HepG2 (cell line): Measurements from ENCODE around the gene SNUPN. TPM values are rescaled to one million over a fixed set of nuclear protein-coding genes. Genes with fewer than 3 reads are reported as not detected.

Experiments used
- CBX1 ChIP-seq: IDR thresholded peaks from one replicate; pipeline ENCODE4 v1.6.1; 2016; ENCODE audit warnings: antibody characterized with exemption, low read depth
- HNRNPL ChIP-seq: fragments of 200-400 bp; formaldehyde crosslinking; IDR thresholded peaks from 2 replicates; pipeline ENCODE4 v1.6.1; 2017; ENCODE audit warnings: mild to moderate bottlenecking, low read depth, low read length
- KDM2A ChIP-seq: sonication (generic); formaldehyde crosslinking; IDR thresholded peaks from 2 replicates; pipeline ENCODE4 v1.4.0; 2020; ENCODE audit warnings: low read depth, missing genetic modification reagents, borderline replicate concordance
- MAX ChIP-seq: IDR thresholded peaks from 2 replicates; pipeline ENCODE4 v1.6.1; 2012; ENCODE audit warnings: inconsistent platforms
- MED1 ChIP-seq: sonication (generic); formaldehyde crosslinking; IDR thresholded peaks from 2 replicates; pipeline ENCODE4 v1.4.0; 2020; ENCODE audit warnings: missing genetic modification reagents
- MXI1 ChIP-seq: IDR thresholded peaks from 3 replicates; pipeline ENCODE4 v1.6.1; 2012; ENCODE audit warnings: low read depth, low read length, inconsistent platforms, borderline replicate concordance
- NCOA2 ChIP-seq: sonication (generic); formaldehyde crosslinking; IDR thresholded peaks from 2 replicates; pipeline ENCODE4 v1.8.0; 2022; ENCODE audit warnings: inconsistent platforms
- NFKBIZ ChIP-seq: IDR thresholded peaks from 2 replicates; pipeline ENCODE4 v1.6.1; 2018; ENCODE audit warnings: missing genetic modification reagents, missing compliant biosample characterization
- NRL ChIP-seq: sonication (generic); formaldehyde crosslinking; IDR thresholded peaks from 2 replicates; pipeline ENCODE4 v1.5.0; 2020; ENCODE audit warnings: missing genetic modification reagents, mild to moderate bottlenecking, moderate library complexity, borderline replicate concordance
- RBFOX2 ChIP-seq: fragments of 200-400 bp; formaldehyde crosslinking; IDR thresholded peaks from 2 replicates; pipeline ENCODE4 v1.6.1; 2017; ENCODE audit warnings: low read depth, mild to moderate bottlenecking, low read length
- SMAD9 ChIP-seq: sonication (generic); formaldehyde crosslinking; IDR thresholded peaks from 2 replicates; pipeline ENCODE4 v1.5.1; 2020; ENCODE audit warnings: mild to moderate bottlenecking, missing genetic modification reagents
- ZNF160 ChIP-seq: sonication (generic); formaldehyde crosslinking; IDR thresholded peaks from 2 replicates; pipeline ENCODE4 v1.8.0; 2022; ENCODE audit warnings: mild to moderate bottlenecking, inconsistent platforms, missing genetic modification reagents
- ZNF609 ChIP-seq: sonication (generic); formaldehyde crosslinking; IDR thresholded peaks from 2 replicates; pipeline ENCODE4 v1.4.0; 2020; ENCODE audit warnings: mild to moderate bottlenecking, missing genetic modification reagents, borderline replicate concordance
- ZNF878 ChIP-seq: sonication (generic); formaldehyde crosslinking; IDR thresholded peaks from 2 replicates; pipeline ENCODE4 v1.8.1; 2023; ENCODE audit warnings: mild to moderate bottlenecking, missing genetic modification reagents, moderate library complexity
- polyA plus RNA-seq, 8 experiments: library from polyadenylated mRNA; depleted of rRNA in 3 of 8; stranded (reverse) in 7 of 8; unstranded in 1 of 8; fragments of >200 nt; fragmentation: Illumina TruSeq in 4 of 8; extraction: Trizol in 4 of 8; gene quantifications; 2 replicates each; pipeline versions ENCODE4 v1.2.1 to v1.2.3, GENCODE V29; 2011 to 2016; ENCODE audit warnings: low read depth in 4 of 8, missing spikeins in 1 of 8, mixed read lengths in 1 of 8; ENCODE audit not compliant: insufficient read depth in 1 of 8
- total RNA-seq, 5 experiments: library from RNA; depleted of rRNA; stranded (reverse); fragments of >200 nt; fragmentation: Illumina TruSeq; extraction: Trizol; gene quantifications; 2 replicates each; pipeline ENCODE4 v1.2.3, GENCODE V29; 2016; ENCODE audit warnings: low read depth in 1 of 5

The SNUPN gene
- total and polyA plus RNA-seq, 2 of the 13 experiments (the other 11 are each of a cell fraction or from before 2014, with no cell fraction given): 9.0 to 16.4 TPM

- 0 out of 2 replicates have a peak, but pooled peaks have one; percentile 22 for TF ChIP-seq SMAD9
- peak; percentile 34; the same call in 1 of the 2 replicates for TF ChIP-seq ZNF160 (CRISPR knock-in tag)
- peak; percentile 86; the same call in 1 of the 3 replicates for TF ChIP-seq MXI1
- TF ChIP-seq RBFOX2: no peak
- TF ChIP-seq KDM2A (CRISPR knock-in tag): peak; percentile 65; the same call in 1 of the 2 replicates
- TF ChIP-seq MAX: peak; percentile 50
- TF ChIP-seq NRL: peak; percentile 70; the same call in 1 of the 2 replicates
- peak; percentile 74; the same call in 1 of the 2 replicates for TF ChIP-seq HNRNPL
- TF ChIP-seq ZNF878 (CRISPR knock-in tag): peak; percentile 53; the same call in 1 of the 2 replicates
- TF ChIP-seq NCOA2 (CRISPR knock-in tag): peak; percentile 62
- peak; percentile 91 for TF ChIP-seq MED1
- peak; percentile 81; the same call in 1 of the 2 replicates for TF ChIP-seq ZNF609
- 0 out of 2 replicates have a peak, but pooled peaks have one; percentile 54 for TF ChIP-seq NFKBIZ
- TF ChIP-seq CBX1: peak; percentile 30
Observed at GRCh38 chr15:75650908-75651809, 25.6 kb upstream of the SNUPN start (continued).
